ENCODE measurements around the gene FBXO5.

FBXO5 gene

DNA sequence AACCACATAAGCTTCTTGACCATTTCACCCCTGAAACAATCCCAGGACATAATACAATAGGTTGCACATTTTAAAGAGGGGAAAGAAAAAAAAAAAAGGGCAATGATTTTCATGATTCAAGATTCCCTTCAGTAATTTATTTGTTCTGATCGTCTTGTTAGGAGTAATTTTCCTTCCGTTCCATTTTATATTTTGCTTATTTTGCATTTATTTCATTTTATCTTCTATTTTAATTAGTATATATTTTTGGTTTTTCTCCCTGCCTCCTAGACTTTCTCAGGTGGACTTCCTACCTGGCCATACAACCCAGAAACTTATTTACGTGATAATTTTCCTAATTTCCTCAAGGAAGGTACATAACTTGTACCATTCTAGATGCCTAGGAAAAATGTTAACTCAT is 32.6 kb downstream of the FBXO5 start:
- no peak for DNase-seq (ENCODE audit: low read depth in 2 of 2)

- DNase-seq (ENCODE audit: low read depth in 2 of 2): no peak
Observed at GRCh38 chr6:152948150-152948768, 34.6 kb downstream of the FBXO5 start.

DNA sequence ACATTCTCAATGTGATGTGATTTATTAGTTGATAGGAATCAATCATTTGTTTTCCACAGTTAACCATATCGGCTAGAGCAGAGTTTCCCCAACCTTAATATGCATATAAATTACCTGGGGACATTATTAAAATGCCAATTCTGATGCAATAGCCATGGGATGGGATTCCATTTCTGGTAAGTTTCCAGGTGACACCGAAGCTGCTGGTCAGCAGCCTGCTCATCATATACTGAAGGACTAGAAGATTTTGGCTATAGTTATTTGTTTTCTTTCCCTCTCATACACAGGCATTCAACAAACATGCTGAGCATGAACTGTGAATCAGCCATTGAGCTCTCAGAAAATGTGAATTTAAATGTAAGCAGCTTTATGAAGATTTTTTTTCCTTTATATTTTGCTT is 35.8 kb downstream of the FBXO5 start:
- no peak for DNase-seq (ENCODE audit: low read depth in 2 of 2)

GRCh38 chr6:152946484-152946883 is 36.4 kb downstream of the FBXO5 start:
- no peak for DNase-seq (ENCODE audit: low read depth in 2 of 2)

GRCh38 chr6:152943260-152943897 is 39.5 kb downstream of the FBXO5 start:
- DNase-seq (ENCODE audit: low read depth in 2 of 2): no peak

- DNase-seq (ENCODE audit: low read depth in 2 of 2): no peak
Observed at GRCh38 chr6:152942319-152942869, 40.4 kb downstream of the FBXO5 start.

- DNase-seq (ENCODE audit: low read depth in 2 of 2): no peak
Observed at GRCh38 chr6:152941746-152942145, 41.1 kb downstream of the FBXO5 start.

- no peak for DNase-seq (ENCODE audit: low read depth in 2 of 2)
Observed at GRCh38 chr6:152932865-152933264, 50.0 kb downstream of the FBXO5 start.

DNA sequence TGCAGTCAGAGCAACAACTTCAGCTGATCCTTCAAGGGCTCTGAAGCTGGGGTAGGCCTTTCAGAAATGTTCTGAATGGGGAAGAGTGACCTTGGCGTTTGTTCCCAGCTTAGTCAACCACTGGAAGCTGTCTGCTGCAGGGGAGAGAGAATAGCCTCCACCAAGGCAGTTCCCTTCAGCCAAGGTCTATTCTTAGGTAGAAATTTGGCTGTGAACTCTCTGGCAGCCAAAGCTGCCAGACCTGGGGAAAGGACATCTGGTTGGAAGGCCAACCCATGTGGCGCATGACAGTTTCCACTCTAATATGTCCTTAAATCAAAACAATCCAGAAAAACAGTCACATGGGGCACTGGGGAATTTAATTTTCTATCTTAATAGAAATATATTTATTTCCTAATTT is 60.1 kb downstream of the FBXO5 start:
- DNase-seq (ENCODE audit: low read depth in 2 of 2): no peak

All from activated CD8-positive, alpha-beta memory T cell treated with anti-CD3 and anti-CD28 coated beads for 4 hours (primary cell).